PC-9 (cell line): Measurements from ENCODE around the gene SPACA7.

Source experiments
- EZH2 ChIP-seq: fragments of 200-600 bp; sonication (generic); IDR thresholded peaks from 2 replicates; pipeline ENCODE4 v1.8.0; 2017; ENCODE audit warnings: antibody characterized with exemption, low read depth
- TF ChIP-seq, protein P1 (sequence below): fragments of 200-600 bp; sonication (generic); conservative IDR thresholded peaks from 2 replicates; pipeline ENCODE4 v1.6.1; 2017; ENCODE audit warnings: mixed run types, antibody characterized with exemption, mild to moderate bottlenecking, moderate library complexity

DNA sequence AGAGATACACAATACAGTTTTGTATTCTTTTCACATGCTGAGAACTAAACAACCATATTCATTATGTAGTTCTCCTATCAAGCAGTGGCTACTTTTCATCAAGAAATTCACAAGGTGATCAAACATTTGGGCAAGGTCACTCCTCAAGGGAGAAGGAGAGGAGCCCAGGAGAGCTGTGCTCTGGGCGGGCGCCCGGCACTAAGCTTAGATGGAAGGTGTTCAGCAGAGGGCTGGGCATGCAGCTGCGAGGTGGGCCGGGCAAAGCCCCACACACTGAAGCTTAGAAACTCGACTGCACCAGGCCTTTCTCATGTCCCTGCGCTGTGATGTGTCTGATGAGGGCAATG is 30.4 kb upstream of the SPACA7 start:
- no peak for TF ChIP-seq EZH2
- TF ChIP-seq, protein P1, sequence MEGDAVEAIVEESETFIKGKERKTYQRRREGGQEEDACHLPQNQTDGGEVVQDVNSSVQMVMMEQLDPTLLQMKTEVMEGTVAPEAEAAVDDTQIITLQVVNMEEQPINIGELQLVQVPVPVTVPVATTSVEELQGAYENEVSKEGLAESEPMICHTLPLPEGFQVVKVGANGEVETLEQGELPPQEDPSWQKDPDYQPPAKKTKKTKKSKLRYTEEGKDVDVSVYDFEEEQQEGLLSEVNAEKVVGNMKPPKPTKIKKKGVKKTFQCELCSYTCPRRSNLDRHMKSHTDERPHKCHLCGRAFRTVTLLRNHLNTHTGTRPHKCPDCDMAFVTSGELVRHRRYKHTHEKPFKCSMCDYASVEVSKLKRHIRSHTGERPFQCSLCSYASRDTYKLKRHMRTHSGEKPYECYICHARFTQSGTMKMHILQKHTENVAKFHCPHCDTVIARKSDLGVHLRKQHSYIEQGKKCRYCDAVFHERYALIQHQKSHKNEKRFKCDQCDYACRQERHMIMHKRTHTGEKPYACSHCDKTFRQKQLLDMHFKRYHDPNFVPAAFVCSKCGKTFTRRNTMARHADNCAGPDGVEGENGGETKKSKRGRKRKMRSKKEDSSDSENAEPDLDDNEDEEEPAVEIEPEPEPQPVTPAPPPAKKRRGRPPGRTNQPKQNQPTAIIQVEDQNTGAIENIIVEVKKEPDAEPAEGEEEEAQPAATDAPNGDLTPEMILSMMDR = no peak
